ENCODE measurements around the gene NLRC5.

The NLRC5 gene

GRCh38 chr16:57133031-57133430, 143.7 kb downstream of the NLRC5 start:
- DNase-seq, result no peak

Measured in effector CD4-positive, alpha-beta T cell (primary cell).